ENCODE measurements around the gene YJEFN3. TPM values are rescaled to one million over a fixed set of nuclear protein-coding genes. Genes with fewer than 3 reads are reported as not detected.

The YJEFN3 gene
- total and polyA plus RNA-seq, 7 donors, result 1.00 to 2.9 (median 1.4) TPM

DNA sequence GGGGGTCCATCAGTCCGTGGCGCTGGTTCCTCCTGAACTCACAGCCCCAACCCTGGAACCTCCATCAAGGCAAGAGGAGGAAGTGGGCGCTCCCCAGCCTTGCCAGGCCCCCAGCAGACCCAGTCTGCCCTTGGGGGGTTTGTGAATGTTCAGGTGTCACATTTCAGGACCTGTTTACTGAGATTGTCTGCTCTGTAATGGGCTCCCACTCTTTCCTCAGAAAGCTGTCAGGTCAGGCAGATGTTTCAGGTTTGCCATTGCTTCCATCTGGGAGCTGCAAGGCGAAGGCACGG is 42.8 kb upstream of the YJEFN3 start:
- Histone ChIP-seq H3K9me3 (no peaks in the 10 kb centered on the region), H3K27me3 (ENCODE audit: insufficient read depth in 3 of 3, low read length in 2 of 3) (no peaks in the 10 kb centered on the region), H3K4me1 (peaks cover 44% of the 10 kb centered on the region), H3K27ac (no peak overlapping the region), H3K36me3 (ENCODE audit: insufficient read depth in 1 of 2, low read depth in 1 of 2) (no peaks in the 10 kb centered on the region), H3K4me3 (no peak overlapping the region)
- DNase-seq (peak in 1 of 2 donors; percentile 23), ATAC-seq (no peak)
- TF ChIP-seq, protein P1, sequence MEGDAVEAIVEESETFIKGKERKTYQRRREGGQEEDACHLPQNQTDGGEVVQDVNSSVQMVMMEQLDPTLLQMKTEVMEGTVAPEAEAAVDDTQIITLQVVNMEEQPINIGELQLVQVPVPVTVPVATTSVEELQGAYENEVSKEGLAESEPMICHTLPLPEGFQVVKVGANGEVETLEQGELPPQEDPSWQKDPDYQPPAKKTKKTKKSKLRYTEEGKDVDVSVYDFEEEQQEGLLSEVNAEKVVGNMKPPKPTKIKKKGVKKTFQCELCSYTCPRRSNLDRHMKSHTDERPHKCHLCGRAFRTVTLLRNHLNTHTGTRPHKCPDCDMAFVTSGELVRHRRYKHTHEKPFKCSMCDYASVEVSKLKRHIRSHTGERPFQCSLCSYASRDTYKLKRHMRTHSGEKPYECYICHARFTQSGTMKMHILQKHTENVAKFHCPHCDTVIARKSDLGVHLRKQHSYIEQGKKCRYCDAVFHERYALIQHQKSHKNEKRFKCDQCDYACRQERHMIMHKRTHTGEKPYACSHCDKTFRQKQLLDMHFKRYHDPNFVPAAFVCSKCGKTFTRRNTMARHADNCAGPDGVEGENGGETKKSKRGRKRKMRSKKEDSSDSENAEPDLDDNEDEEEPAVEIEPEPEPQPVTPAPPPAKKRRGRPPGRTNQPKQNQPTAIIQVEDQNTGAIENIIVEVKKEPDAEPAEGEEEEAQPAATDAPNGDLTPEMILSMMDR (IDR thresholded peaks at IDR 0.05), result no peak
- WGBS, 3 donors, result 91 to 94% (median 93%) methylated on average over 5 of the region's 5 CpGs
- intact Hi-C loops (cut with DNase I), result loop anchor here in 1 of 2 donors (5.0 kb wide), 1 partner anchor 104 kb away; no protein-coding TSS in a partner anchor

DNA sequence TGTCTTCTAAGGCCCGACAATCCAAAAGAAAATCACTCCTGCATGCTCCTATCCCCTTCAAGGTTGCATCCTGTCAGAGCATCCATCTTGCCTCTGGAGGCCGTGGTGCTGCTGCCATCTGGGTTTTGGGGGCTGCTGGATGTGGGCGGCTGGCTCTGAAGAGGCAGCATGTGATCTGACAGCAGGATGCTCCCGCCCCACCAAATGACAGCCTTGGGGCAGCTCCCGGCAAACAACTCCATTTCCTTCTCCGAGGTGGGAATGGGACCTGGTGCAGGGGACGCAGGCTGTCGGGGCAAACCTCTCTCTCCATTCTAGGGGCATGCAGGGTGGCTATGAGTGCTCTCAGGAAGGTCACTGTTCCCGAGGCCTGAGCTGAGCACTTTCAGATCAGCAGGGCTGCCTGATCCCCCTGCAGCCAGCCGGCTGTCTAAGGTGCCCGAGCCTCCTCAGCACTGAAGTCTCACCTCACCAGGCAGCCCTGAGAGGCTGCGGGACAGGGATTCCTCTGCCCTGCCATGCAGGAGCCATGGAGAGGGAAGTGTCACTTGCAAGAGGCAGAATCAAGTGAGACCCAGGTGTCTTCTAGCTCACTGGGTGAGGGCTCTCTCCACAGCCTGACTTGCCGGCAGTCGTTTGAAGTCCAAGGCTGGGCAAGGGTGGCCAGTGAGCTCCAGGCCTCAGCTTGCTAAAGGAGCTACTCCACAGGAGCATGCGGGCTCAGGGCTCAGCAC is 42.2 kb upstream of the YJEFN3 start:
- WGBS, 3 donors, result 67 to 76% (median 71%) methylated on average over 15 of the region's 15 CpGs

DNA sequence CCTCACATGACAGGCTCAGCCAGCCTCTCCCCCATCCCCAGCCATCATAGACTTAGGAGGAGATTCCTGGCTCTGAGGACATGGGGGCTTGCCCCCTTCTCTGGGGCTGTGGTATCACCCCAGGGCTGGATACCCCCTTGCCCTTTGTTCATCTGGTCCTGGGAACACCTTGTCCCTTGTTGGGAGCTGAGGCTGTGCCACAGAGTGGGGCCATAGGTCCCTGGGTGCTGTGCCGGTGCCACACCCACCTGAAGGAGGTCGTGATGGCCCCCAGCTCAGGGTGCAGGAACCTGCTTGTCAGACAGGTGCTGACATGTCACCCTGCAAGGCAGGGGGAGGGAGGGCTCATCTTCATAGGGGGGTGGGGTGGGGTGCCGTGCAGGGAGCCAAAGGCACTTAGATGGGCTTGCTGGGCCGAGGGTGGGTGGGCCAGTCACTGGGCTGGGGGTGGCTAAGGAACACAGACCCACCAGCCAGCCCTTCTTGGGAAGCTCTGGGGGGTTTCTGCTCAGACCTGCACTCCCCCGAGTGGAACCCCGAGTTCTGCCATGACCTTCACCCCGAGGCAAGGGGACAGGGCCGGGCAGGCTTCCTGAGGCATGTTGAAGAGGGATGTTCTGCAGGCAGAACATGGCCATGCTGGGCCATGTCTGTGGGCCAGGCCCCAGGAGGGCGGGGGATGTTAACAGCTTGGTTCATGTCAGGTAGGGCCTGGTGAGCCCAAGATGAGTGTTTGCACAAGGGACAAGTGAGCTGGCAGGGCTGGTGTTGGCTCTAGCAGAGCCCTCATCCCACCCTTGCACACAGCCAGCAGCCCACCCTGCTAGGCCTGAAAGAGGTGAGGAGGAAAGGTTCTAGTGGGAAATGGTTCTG is 41.4 kb upstream of the YJEFN3 start:
- TF ChIP-seq, protein P1 (IDR thresholded peaks at IDR 0.05), result no peak
- intact Hi-C loops (cut with DNase I), result loop anchor here in 1 of 2 donors (5.0 kb wide), 1 partner anchor 105 kb away; no protein-coding TSS in a partner anchor
- peak in 1 of 2 donors; percentile 43 for DNase-seq

More for the DNA sequence above, 42.2 kb upstream of the YJEFN3 start:
- no peaks in the 10 kb centered on the region for H3K36me3 ChIP-seq (ENCODE audit: insufficient read depth in 1 of 2, low read depth in 1 of 2)
- intact Hi-C loops (cut with DNase I), result loop anchor here in 1 of 2 donors (5.0 kb wide), 1 partner anchor 104 kb away; no protein-coding TSS in a partner anchor
- H3K9me3 ChIP-seq, result no peaks in the 10 kb centered on the region
- H3K27ac ChIP-seq, result no peak overlapping the region
- no peak overlapping the region for H3K4me3 ChIP-seq
- no peaks in the 10 kb centered on the region for H3K27me3 ChIP-seq (ENCODE audit: insufficient read depth in 3 of 3, low read length in 2 of 3)
- TF ChIP-seq, protein P1 (IDR thresholded peaks at IDR 0.05), result no peak
- H3K4me1 ChIP-seq, result peaks cover 44% of the 10 kb centered on the region
- DNase-seq, result peak in 1 of 2 donors; percentile 34
- ATAC-seq, result no peak

DNA sequence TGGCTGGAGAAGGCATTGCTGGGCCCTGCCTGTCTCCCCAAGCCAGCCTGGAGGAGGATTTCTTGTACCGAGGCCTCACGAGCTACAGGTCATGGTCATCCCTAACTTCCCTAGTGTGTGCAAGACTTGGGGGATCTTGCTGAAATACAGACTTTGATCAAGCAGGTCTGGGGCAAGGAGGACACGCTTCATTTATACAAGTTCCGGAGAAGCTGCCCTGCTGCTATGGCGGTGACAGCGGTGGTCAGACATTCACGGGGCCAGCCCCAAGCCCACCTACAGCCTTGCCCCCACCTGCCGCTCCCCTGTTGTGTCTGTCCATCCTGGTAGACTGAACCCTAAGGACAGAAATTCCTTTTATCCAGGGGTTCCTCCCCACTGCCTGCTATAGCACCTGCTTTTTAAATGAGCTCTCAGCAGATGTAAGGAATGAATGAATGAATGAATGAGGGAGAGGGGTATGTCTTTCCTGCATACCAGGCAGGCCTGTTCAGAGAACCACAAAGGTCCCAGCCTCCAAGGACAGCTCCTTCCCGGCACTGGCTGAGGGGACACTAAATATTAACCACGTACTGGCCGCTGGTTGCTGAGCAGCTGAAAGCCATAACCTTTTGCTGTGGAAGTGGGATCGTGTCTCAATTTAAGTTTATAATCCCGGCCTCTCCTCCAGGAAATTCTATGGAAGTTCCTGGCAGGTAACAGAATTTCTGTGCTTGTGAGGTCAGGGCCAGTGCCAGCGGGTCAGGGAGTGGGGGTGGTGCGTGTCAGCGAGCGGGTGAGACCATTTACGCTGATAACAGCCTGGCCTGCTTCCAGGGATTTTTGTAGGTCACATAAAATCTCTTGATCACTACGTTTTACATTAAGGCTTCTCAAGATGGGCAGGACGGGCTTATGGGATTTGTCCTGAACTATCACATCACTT is 40.5 kb upstream of the YJEFN3 start:
- WGBS, 3 donors, result 46 to 61% (median 48%) methylated on average over 20 of the region's 20 CpGs
- Histone ChIP-seq H3K4me1 (peaks cover 39% of the 10 kb centered on the region), H3K27me3 (ENCODE audit: insufficient read depth in 3 of 3, low read length in 2 of 3) (no peaks in the 10 kb centered on the region), H3K9me3 (no peaks in the 10 kb centered on the region), H3K4me3 (no peak overlapping the region), H3K36me3 (ENCODE audit: insufficient read depth in 1 of 2, low read depth in 1 of 2) (peaks cover 0 to 10% of the 10 kb centered on the region in 2 donors), H3K27ac (peak overlapping the region; percentile 67)
- peak in 1 of 4 donors; percentile 35 for ATAC-seq
- intact Hi-C loops (cut with DNase I), result loop anchor here in 1 of 2 donors (5.0 kb wide), 1 partner anchor 106 kb away; no protein-coding TSS in a partner anchor
- DNase-seq, result peak in 1 of 2 donors; percentile 59
- TF ChIP-seq, protein P1 (IDR thresholded peaks at IDR 0.05), result no peak

More for the DNA sequence above, 41.4 kb upstream of the YJEFN3 start:
- no peaks in the 10 kb centered on the region for H3K27me3 ChIP-seq (ENCODE audit: insufficient read depth in 3 of 3, low read length in 2 of 3)
- no peak overlapping the region for H3K27ac ChIP-seq
- peaks cover 0 to 1% of the 10 kb centered on the region in 2 donors for H3K36me3 ChIP-seq (ENCODE audit: insufficient read depth in 1 of 2, low read depth in 1 of 2)
- peaks cover 44% of the 10 kb centered on the region for H3K4me1 ChIP-seq
- 75 to 90% (median 77%) methylated on average over 9 of the region's 9 CpGs for WGBS, 3 donors
- ATAC-seq, result no peak
- H3K4me3 ChIP-seq, result no peak overlapping the region
- no peaks in the 10 kb centered on the region for H3K9me3 ChIP-seq

Measured in psoas muscle (tissue), 8 donors.